Activated CD8-positive, alpha-beta memory T cell treated with anti-CD3 and anti-CD28 coated beads for 36 hours (primary cell): ENCODE results near the gene GEMIN8. TPM values are rescaled to one million over a fixed set of nuclear protein-coding genes. Genes with fewer than 3 reads are reported as not detected.

Experiments used
- CTCF ChIA-PET: fragments of 350-600 bp; sonication (Branson Sonifier 250); formaldehyde crosslinking; loops from one replicate; lab custom pipeline; 2021; ENCODE audit warnings: antibody characterized with exemption; lab: Charles Lee
- POLR2A ChIA-PET: fragments of 350-600 bp; sonication (Branson Sonifier 250); formaldehyde crosslinking; loops from one replicate; lab custom pipeline; 2021; ENCODE audit warnings: antibody characterized with exemption; lab: Charles Lee
- total RNA-seq, 2 experiments: library from RNA; stranded (reverse); gene quantifications; one replicate each; pipeline ENCODE4 v1.2.3, GENCODE V29; 2021

Gene GEMIN8
- total RNA-seq, 2 experiments from 2014 or later = 15.5 to 16.0 TPM

DNA sequence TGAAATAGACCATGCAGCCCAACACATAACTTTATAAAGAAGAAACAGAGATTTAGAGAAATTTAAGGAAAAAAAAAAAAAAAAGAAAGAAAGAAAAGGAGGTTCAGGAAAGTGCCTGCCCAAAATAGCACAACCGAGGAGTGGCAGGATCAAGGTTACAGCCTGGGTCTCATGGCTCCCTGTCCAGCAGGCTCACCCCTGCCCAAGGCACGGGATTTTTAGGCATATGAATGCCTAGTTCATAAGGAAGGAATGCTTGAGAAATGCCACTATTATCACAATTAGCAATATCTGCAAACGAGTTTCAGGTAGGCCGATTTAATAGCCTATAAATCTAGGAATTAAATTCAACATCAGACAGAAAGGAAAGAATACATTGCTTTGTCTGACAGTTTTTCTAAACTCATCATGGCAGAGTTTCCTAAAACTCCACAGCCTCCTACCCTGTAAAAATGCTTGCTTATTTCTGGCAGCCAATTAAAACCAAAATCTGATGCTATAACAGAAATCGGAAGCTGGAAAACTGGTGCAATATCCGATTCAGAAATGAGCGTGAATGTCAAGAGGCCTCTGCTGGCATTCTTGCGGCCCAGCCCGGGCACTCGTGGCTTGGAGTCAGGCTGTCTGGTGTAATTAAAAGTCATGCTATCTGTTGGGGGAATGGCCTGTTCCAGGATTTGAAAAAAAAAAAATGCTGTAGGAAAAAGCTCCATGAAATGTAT lies 63.5 kb downstream of the GEMIN8 start:
- CTCF ChIA-PET = no interaction called here
- POLR2A ChIA-PET = no interaction called here

DNA sequence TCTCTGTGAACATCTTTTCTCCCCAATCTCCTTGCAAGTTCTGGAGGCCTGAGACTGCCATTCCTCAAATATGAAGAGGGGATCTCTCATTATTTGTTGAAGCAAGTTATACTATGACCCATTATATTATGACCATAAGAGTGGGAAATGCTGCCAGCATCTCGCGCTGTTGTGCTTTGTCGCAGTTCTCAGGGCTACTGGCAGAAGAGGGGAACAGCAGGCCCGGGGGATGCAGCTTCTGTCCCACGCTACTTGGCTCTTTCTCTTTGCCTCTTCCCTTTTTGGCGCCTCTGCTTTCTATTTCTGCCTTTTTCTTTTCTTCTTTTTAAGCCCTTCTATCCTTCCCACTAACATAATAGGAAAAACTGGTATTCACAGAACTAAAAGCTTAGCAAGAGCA lies 64.2 kb downstream of the GEMIN8 start:
- ChIA-PET POLR2A (no interaction called here), CTCF (no interaction called here)

DNA sequence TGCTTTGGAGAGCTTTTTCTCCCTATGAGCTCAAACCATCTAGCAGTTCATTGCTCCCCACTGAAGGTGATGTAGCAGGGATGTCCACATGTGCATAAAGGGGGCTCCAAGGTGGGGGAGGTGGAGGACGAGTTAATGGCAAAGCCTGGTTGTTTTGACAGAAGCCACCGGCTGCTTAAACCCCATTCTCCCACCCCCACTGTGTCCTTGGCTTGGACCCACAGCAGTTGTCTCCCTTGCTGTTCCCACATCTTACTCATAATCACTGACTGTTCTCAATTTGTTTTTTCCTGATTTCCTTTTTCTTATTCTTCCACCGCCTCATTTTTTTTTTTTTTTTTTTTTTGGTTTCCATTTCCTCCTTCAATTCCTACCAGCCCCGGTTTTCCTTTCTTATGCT lies 72.7 kb downstream of the GEMIN8 start:
- CTCF ChIA-PET = no interaction called here

More for the DNA sequence above, 72.7 kb downstream of the GEMIN8 start:
- POLR2A ChIA-PET = no interaction called here

Other genes with a start within 250 kb of the GEMIN8 start
- gene GPM6B, start 212.8 kb downstream of the GEMIN8 start, total RNA-seq = not detected